Pulmonary artery endothelial cell (primary cell): ENCODE results near the gene SLC6A2. TPM values are rescaled to one million over a fixed set of nuclear protein-coding genes. Genes with fewer than 3 reads are reported as not detected.
A peak's percentile ranks its signal among the peaks of the same experiment; 100 is the strongest.
"Not testable (repeated sequence)": the region's sequence is repeated elsewhere in the genome, so short reads cannot be mapped to it uniquely, and the experiment has no call there.

Experiments used
- DNase-seq: peaks from one replicate; pipeline ENCODE4 v3.0.0-alpha.2; 2011; ENCODE audit warnings: low read depth, low spot score
- total RNA-seq: library from RNA; depleted of rRNA; stranded (reverse); fragments of >200 nt; gene quantifications from 2 replicates; pipeline ENCODE4 v1.2.3, GENCODE V29; 2014

The SLC6A2 gene
- total RNA-seq, 1 donor from 2014 or later: not detected

GRCh38 chr16:55709801-55710200 is 54.0 kb downstream of the SLC6A2 start:
- DNase-seq: no peak

GRCh38 chr16:55710466-55710865 is 54.7 kb downstream of the SLC6A2 start:
- no peak for DNase-seq

- DNase-seq: peak; percentile 4
Observed at GRCh38 chr16:55711959-55712876, 56.4 kb downstream of the SLC6A2 start.

- no peak for DNase-seq
Observed at GRCh38 chr16:55713103-55713502, 57.3 kb downstream of the SLC6A2 start.

- DNase-seq: no peak
Observed at GRCh38 chr16:55717326-55717725, 61.5 kb downstream of the SLC6A2 start.

- no peak for DNase-seq
Observed at GRCh38 chr16:55725055-55725777, 69.4 kb downstream of the SLC6A2 start.

GRCh38 chr16:55728797-55729196 is 73.0 kb downstream of the SLC6A2 start:
- no peak for DNase-seq

- DNase-seq: no peak
Observed at GRCh38 chr16:55730115-55730514, 74.3 kb downstream of the SLC6A2 start.

GRCh38 chr16:55732496-55732895 is 76.7 kb downstream of the SLC6A2 start:
- DNase-seq: no peak

- no peak for DNase-seq
Observed at GRCh38 chr16:55734665-55735064, 78.9 kb downstream of the SLC6A2 start.

GRCh38 chr16:55735120-55735781 is 79.5 kb downstream of the SLC6A2 start:
- DNase-seq: no peak

- DNase-seq: no peak
Observed at GRCh38 chr16:55736671-55737070, 80.9 kb downstream of the SLC6A2 start.

GRCh38 chr16:55737318-55737717 is 81.5 kb downstream of the SLC6A2 start:
- DNase-seq: no peak

- DNase-seq: no peak
Observed at GRCh38 chr16:55737966-55738365, 82.2 kb downstream of the SLC6A2 start.

- DNase-seq: no peak
Observed at GRCh38 chr16:55746081-55746480, 90.3 kb downstream of the SLC6A2 start.

- DNase-seq: no peak
Observed at GRCh38 chr16:55747785-55748184, 92.0 kb downstream of the SLC6A2 start.

GRCh38 chr16:55752465-55753144 is 96.8 kb downstream of the SLC6A2 start:
- not testable (repeated sequence) for DNase-seq

- DNase-seq: not testable (repeated sequence)
Observed at GRCh38 chr16:55753145-55753631, 97.4 kb downstream of the SLC6A2 start.
